Mucosa of descending colon (tissue), 3 donors: ENCODE results near the gene TLR10. TPM values are rescaled to one million over a fixed set of nuclear protein-coding genes. Genes with fewer than 3 reads are reported as not detected.

Source experiments
- ATAC-seq: fragments of 200-7000 bp; cut with Tn5 transposase; one replicate; pipeline ENCODE4 v1.9.1; 2020; ENCODE audit warnings: mild to moderate bottlenecking, moderate library complexity
- DNase-seq, 3 donors: peaks; one replicate each; pipeline ENCODE4 v3.0.0-alpha.2; 2020
- H3K36me3 ChIP-seq: fragments of 200-600 bp; one replicate; pipeline ENCODE4 v1.8.0; 2021; ENCODE audit warnings: low read depth, mild to moderate bottlenecking
- H3K4me1 ChIP-seq: fragments of 200-600 bp; one replicate; pipeline ENCODE4 v1.8.0; 2021; ENCODE audit warnings: low read depth, mild to moderate bottlenecking
- H3K4me3 ChIP-seq: fragments of 200-600 bp; one replicate; pipeline ENCODE4 v1.8.0; 2021; ENCODE audit warnings: mild to moderate bottlenecking
- H3K9me3 ChIP-seq: fragments of 200-600 bp; one replicate; pipeline ENCODE4 v1.8.0; 2021; ENCODE audit warnings: mild to moderate bottlenecking
- intact Hi-C, 2 donors: fragments of 100-400 bp; cut with DNase I in 1 of 2; cut with micrococcal nuclease in 1 of 2; formaldehyde crosslinking; loops; one replicate each; pipeline versions ENCODE4 v1.11.0 to v1.11.1; 2022; cut with DNase I, micrococcal nuclease
- total RNA-seq, 3 donors: library from RNA; stranded (reverse); fragmentation: NEBNext Ultra II Directional in 2 of 3; extraction: Animal tissue kit (Norgen Biotek cat#: 25700) in 2 of 3; gene quantifications; one replicate each; pipeline versions ENCODE4 v1.2.1 to v1.2.4, GENCODE V29; 2021 to 2023
- TF ChIP-seq, protein P1 (sequence below): fragments of 200-600 bp; IDR thresholded peaks from one replicate; pipeline ENCODE4 v1.8.0; 2022; ENCODE audit warnings: antibody characterized with exemption, mild to moderate bottlenecking
- donor health status: DM: no; HTN: no; CAD: no; lungs with moderate emphysema.
- donor health status: DM: no; HTN: no; CAD: no.
- donor health status: DM: no; HTN: yes; CAD: no.

Gene TLR10
- total RNA-seq, 3 donors from 2014 or later, result 0.17 to 0.46 (median 0.25) TPM

DNA sequence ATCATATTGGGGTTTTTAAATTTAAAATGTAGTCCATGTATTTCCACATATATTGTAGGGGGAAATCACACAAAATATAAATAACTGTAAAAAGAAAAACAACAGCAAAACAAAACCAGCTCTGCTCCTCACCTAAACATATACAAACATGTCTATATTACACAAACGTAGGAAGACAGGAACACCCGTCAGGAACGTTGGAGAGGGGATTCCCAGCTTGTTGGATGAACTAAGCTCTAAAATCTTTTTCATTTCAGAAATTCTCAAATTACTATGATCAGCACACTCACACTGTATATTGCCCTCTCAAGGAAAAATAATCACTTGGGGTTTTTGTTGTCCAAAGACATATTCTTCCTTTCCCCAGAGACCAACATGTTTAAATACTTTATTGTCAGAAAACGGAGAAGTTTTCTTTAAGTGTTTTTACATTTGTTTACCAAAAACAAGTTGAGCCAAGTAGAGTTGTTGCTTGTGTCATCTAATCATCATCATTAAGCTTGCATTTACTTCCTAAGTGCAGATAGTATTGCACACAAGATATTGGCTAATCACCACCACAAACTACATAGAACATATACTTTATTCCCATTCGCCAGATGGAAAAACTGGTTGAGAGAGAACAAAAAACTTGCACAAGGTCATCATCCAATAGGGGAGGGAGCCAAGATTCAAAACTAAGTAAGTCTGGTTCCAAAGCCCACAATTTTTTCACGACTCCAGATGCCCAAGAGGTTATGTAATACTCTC is 2.4 kb upstream of the TLR10 start:
- intact Hi-C loops, result no loop called here
- ATAC-seq (no peak), DNase-seq (no peak)
- Histone ChIP-seq H3K4me1 (no peaks in the 10 kb centered on the region), H3K4me3 (no peak overlapping the region), H3K9me3 (no peaks in the 10 kb centered on the region), H3K36me3 (no peaks in the 10 kb centered on the region)
- TF ChIP-seq, protein P1, sequence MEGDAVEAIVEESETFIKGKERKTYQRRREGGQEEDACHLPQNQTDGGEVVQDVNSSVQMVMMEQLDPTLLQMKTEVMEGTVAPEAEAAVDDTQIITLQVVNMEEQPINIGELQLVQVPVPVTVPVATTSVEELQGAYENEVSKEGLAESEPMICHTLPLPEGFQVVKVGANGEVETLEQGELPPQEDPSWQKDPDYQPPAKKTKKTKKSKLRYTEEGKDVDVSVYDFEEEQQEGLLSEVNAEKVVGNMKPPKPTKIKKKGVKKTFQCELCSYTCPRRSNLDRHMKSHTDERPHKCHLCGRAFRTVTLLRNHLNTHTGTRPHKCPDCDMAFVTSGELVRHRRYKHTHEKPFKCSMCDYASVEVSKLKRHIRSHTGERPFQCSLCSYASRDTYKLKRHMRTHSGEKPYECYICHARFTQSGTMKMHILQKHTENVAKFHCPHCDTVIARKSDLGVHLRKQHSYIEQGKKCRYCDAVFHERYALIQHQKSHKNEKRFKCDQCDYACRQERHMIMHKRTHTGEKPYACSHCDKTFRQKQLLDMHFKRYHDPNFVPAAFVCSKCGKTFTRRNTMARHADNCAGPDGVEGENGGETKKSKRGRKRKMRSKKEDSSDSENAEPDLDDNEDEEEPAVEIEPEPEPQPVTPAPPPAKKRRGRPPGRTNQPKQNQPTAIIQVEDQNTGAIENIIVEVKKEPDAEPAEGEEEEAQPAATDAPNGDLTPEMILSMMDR, result no peak

- TF ChIP-seq, protein P1, result no peak
- H3K4me3 ChIP-seq, result no peak overlapping the region
- intact Hi-C loops, result no loop called here
- H3K9me3 ChIP-seq, result no peaks in the 10 kb centered on the region
- no peaks in the 10 kb centered on the region for H3K4me1 ChIP-seq
- no peak for DNase-seq
- no peak for ATAC-seq
- H3K36me3 ChIP-seq, result no peaks in the 10 kb centered on the region
Measured at GRCh38 chr4:38784141-38784540, 1.4 kb upstream of the TLR10 start.

DNA sequence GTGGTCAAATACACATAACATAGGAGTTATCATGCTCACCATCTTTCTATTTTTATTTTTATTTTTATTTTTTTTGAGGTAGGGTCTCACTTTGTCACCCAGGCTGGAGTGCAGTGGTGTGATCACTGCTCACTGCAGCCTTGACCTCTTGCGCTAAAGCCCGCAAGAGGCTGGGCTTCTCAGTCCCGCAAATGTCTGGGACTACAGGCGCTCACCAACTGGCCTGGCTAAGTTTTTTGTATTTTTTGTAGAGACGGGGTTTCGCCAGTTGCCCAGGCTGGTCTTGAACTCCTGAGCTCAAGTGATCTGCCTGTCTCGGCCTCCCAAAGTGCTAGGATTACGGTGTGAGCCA is 295 bp upstream of the TLR10 start:
- no peaks in the 10 kb centered on the region for H3K36me3 ChIP-seq
- intact Hi-C loops, result no loop called here
- no peak overlapping the region for H3K4me3 ChIP-seq
- H3K4me1 ChIP-seq, result no peaks in the 10 kb centered on the region
- H3K9me3 ChIP-seq, result no peaks in the 10 kb centered on the region
- ATAC-seq, result no peak
- no peak for DNase-seq
- TF ChIP-seq, protein P1, result no peak

DNA sequence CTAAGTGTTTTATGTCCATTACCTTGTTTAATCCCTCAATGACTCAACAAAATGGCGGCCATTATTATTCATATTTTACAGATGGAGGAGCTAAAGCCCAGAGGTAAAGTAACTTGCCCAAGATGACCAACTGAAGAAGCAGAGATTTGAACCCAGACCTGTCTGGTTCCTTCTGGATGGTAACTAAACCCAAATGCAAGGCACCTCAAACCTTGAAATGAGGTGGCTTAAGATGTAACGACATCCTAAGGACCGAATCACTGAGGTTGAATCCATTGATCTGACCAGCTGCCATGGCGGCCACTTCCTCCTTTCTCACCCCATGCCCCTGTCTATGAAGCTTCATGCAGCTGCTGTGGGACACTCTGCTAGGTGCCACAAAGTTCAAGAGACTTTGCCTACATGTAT is 932 bp downstream of the TLR10 start:
- intact Hi-C loops, result no loop called here
- DNase-seq (no peak), ATAC-seq (no peak)
- Histone ChIP-seq H3K9me3 (no peaks in the 10 kb centered on the region), H3K4me3 (no peak overlapping the region), H3K36me3 (no peaks in the 10 kb centered on the region), H3K4me1 (no peaks in the 10 kb centered on the region)
- TF ChIP-seq, protein P1, result no peak

- Histone ChIP-seq H3K9me3 (no peaks in the 10 kb centered on the region), H3K4me1 (no peaks in the 10 kb centered on the region), H3K36me3 (no peaks in the 10 kb centered on the region), H3K4me3 (no peak overlapping the region)
- ATAC-seq (no peak), DNase-seq (no peak)
- TF ChIP-seq, protein P1, result no peak
- intact Hi-C loops, result no loop called here
Measured at GRCh38 chr4:38780833-38781484, 1.8 kb downstream of the TLR10 start.
